Adrenal gland (tissue), 12 donors: ENCODE measurements around the gene ABCD3. TPM values are rescaled to one million over a fixed set of nuclear protein-coding genes. Genes with fewer than 3 reads are reported as not detected.

Experiments used
- DNase-seq, 7 donors: peaks; one replicate each; pipeline ENCODE4 v3.0.0-alpha.2; 2019 to 2020
- H3K27ac ChIP-seq, 5 donors: fragments of 200-600 bp; sonication (generic) in 4 of 5; 1 replicate in 3 of 5; 2 replicates in 2 of 5; pipeline versions ENCODE4 v1.5.1 to v1.8.0; 2016 to 2020; ENCODE audit warnings: mild to moderate bottlenecking in 1 of 5
- H3K27me3 ChIP-seq: fragments of 200-600 bp; 2 replicates; pipeline ENCODE4 v1.8.0; 2021
- H3K36me3 ChIP-seq, 2 donors: fragments of 200-600 bp; replicated peaks in 1 of 2; 1 replicate in 1 of 2; 2 replicates in 1 of 2; pipeline versions ENCODE4 v1.5.1 to v1.8.0; 2018 to 2022
- H3K4me1 ChIP-seq, 2 donors: fragments of 200-600 bp; replicated peaks in 1 of 2; 1 replicate in 1 of 2; 2 replicates in 1 of 2; pipeline versions ENCODE4 v1.5.1 to v1.8.0; 2018 to 2021
- H3K4me3 ChIP-seq, 4 donors: fragments of 200-600 bp; sonication (generic) in 3 of 4; one replicate each; pipeline ENCODE4 v1.5.1; 2016 to 2018
- H3K9me3 ChIP-seq, 3 donors: fragments of 200-600 bp; sonication (generic) in 1 of 3; replicated peaks in 1 of 3; 1 replicate in 2 of 3; 2 replicates in 1 of 3; pipeline versions ENCODE4 v1.5.1 to v1.8.0; 2016 to 2021
- CTCF ChIP-seq, 6 experiments: fragments of 450-650 bp in 4 of 6; fragments of 200-600 bp in 2 of 6; sonication (generic) in 1 of 6; IDR thresholded peaks; 1 replicate in 5 of 6; 2 replicates in 1 of 6; pipeline versions ENCODE4 v1.5.1 to v1.8.0; 2016 to 2021; ENCODE audit warnings: antibody characterized with exemption in 6 of 6, mild to moderate bottlenecking in 2 of 6, moderate library complexity in 1 of 6
- POLR2A ChIP-seq, 2 donors: fragments of 450-650 bp; IDR thresholded peaks; one replicate each; pipeline ENCODE4 v1.6.1; 2017; ENCODE audit warnings: antibody characterized with exemption in 2 of 2, mild to moderate bottlenecking in 2 of 2, moderate library complexity in 1 of 2
- WGBS, 4 donors: extraction: QIAGEN DNeasy Blood & Tissue Kit in 2 of 4; methylation state at CpG; one replicate each; pipeline versions ENCODE4 v1.1.5 to v1.1.7; 2013 to 2017; 5-methylcytosine and 5-hydroxymethylcytosine counted together
- intact Hi-C, 2 donors: fragments of 100-400 bp; cut with DNase I; formaldehyde crosslinking; loops; one replicate each; pipeline versions ENCODE4 v1.14.1 to v1.15.0; 2022 to 2023
- polyA plus RNA-seq, 3 donors: library from polyadenylated mRNA; stranded (reverse); fragments of 200-250 nt in 2 of 3; fragments of 350-450 nt in 1 of 3; fragmentation: Illumina TruSeq in 1 of 3; extraction: RNeasy Lipid Tissue Mini Kit (QIAGEN cat#74804) in 1 of 3; gene quantifications; one replicate each; pipeline ENCODE4 v1.2.3, GENCODE V29; 2013 to 2014
- total RNA-seq, 9 donors: library from RNA; depleted of rRNA in 4 of 9; stranded (reverse); fragments of >200 nt in 4 of 9; fragments of 120-200 nt in 1 of 9; fragmentation: NEBNext Ultra II Directional in 1 of 9; extraction: Animal tissue kit (Norgen Biotek cat#: 25700) in 1 of 9; gene quantifications; one replicate each; pipeline versions ENCODE4 v1.1.0 to v1.2.4, GENCODE V29; 2013 to 2023
- donor health status: healthy with polysubstance abuse.
- donor health status: Bipolar disorder and iron deficiency.
- donor health status: DM: yes; HTN: yes; CAD: no.
- donor health status: DM: no; HTN: no; CAD: no.
- donor health status: DM: no; HTN: no; CAD: no.
- donor health status: DM: yes; HTN: yes; CAD: no.

Gene ABCD3
- total and polyA plus RNA-seq, 12 donors, result 11.2 to 69.6 (median 37.1) TPM

GRCh38 chr1:94549706-94550105 is 131.5 kb downstream of the ABCD3 start:
- TF ChIP-seq CTCF (IDR thresholded peaks at IDR 0.05) (no peak), POLR2A (IDR thresholded peaks at IDR 0.05) (no peak)
- intact Hi-C loops, result no loop called here
- Histone ChIP-seq H3K36me3 (no peaks in the 10 kb centered on the region), H3K4me1 (peaks cover 7 to 18% of the 10 kb centered on the region in 2 donors), H3K27ac (no peak overlapping the region), H3K27me3 (no peaks in the 10 kb centered on the region), H3K4me3 (no peak overlapping the region), H3K9me3 (no peaks in the 10 kb centered on the region)
- no peak for DNase-seq
- WGBS, 4 donors, result 68 to 78% (median 73%) methylated on average over 5 of the region's 5 CpGs

GRCh38 chr1:94550396-94550795 is 132.2 kb downstream of the ABCD3 start:
- Histone ChIP-seq H3K27ac (peak overlapping the region in 1 of 5 donors; percentile 18), H3K4me3 (no peak overlapping the region), H3K4me1 (peaks cover 0 to 12% of the 10 kb centered on the region in 2 donors), H3K27me3 (no peaks in the 10 kb centered on the region), H3K9me3 (no peaks in the 10 kb centered on the region), H3K36me3 (no peaks in the 10 kb centered on the region)
- TF ChIP-seq POLR2A (IDR thresholded peaks at IDR 0.05), result no peak
- TF ChIP-seq CTCF (IDR thresholded peaks at IDR 0.05), result no peak
- no peak for DNase-seq
- WGBS, 4 donors, result 82 to 86% (median 83%) methylated on average over 6 of the region's 6 CpGs
- intact Hi-C loops, result no loop called here

DNA sequence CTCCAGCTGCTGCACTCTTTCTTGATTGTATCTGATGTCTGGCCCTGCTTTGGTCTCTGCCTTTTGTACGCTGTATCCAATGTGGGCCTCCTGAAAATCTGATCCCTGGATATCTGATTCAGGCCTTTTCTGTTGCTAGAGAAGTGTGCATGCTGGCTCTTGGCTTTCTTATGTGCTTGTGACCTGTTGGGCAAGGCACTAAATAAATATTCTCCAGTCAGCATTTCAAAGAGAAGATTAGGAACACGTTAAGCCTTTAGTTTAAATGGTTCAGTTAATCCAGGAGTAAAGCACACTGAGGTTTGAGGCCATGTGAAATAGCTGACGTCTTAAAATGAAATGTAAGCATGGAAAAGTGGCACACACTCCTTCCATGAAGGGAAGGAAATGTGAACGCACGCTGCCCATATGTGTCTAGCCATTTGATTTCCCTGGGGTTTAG is 132.6 kb downstream of the ABCD3 start:
- Histone ChIP-seq H3K9me3 (no peaks in the 10 kb centered on the region), H3K27ac (peak overlapping the region in 1 of 5 donors; percentile 18), H3K27me3 (no peaks in the 10 kb centered on the region), H3K36me3 (no peaks in the 10 kb centered on the region), H3K4me3 (no peak overlapping the region), H3K4me1 (peaks cover 0 to 8% of the 10 kb centered on the region in 2 donors)
- WGBS, 4 donors, result 80 to 84% (median 83%) methylated on average over 5 of the region's 5 CpGs
- intact Hi-C loops, result no loop called here
- no peak for DNase-seq
- TF ChIP-seq POLR2A (IDR thresholded peaks at IDR 0.05), result no peak
- TF ChIP-seq CTCF (IDR thresholded peaks at IDR 0.05), result no peak

DNA sequence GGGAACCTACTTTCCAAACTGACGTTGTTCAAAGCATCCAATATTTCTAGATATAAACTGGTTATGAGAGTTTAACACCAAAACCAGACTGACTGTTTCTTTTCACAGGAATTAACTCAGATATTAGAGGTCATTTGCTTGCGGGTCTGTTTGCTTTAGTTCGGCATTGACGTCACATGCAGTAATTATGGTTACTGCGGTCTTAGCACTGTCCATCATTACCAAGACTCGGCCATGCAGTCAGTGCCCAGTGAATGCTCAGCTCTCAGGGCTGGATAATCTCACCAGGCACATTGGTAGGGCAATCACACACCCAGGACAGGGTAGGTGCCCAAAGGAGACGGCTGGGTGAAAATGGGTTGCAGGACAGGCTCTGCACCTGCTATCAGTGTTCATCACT is 133.3 kb downstream of the ABCD3 start:
- Histone ChIP-seq H3K4me3 (no peak overlapping the region), H3K27ac (peak overlapping the region in 2 of 5 donors; percentile 18 to 56), H3K9me3 (no peaks in the 10 kb centered on the region), H3K27me3 (no peaks in the 10 kb centered on the region), H3K36me3 (no peaks in the 10 kb centered on the region), H3K4me1 (peaks cover 0 to 8% of the 10 kb centered on the region in 2 donors)
- TF ChIP-seq POLR2A (IDR thresholded peaks at IDR 0.05), result no peak
- no peak for TF ChIP-seq CTCF (IDR thresholded peaks at IDR 0.05)
- intact Hi-C loops, result no loop called here
- no peak for DNase-seq
- 88 to 95% (median 93%) methylated on average over 7 of the region's 7 CpGs for WGBS, 4 donors
